ENCODE results near the gene PTBP3. TPM values are rescaled to one million over a fixed set of nuclear protein-coding genes. Genes with fewer than 3 reads are reported as not detected.

The PTBP3 gene
- total RNA-seq, 1 experiment from 2014 or later = 23.2 TPM

DNA sequence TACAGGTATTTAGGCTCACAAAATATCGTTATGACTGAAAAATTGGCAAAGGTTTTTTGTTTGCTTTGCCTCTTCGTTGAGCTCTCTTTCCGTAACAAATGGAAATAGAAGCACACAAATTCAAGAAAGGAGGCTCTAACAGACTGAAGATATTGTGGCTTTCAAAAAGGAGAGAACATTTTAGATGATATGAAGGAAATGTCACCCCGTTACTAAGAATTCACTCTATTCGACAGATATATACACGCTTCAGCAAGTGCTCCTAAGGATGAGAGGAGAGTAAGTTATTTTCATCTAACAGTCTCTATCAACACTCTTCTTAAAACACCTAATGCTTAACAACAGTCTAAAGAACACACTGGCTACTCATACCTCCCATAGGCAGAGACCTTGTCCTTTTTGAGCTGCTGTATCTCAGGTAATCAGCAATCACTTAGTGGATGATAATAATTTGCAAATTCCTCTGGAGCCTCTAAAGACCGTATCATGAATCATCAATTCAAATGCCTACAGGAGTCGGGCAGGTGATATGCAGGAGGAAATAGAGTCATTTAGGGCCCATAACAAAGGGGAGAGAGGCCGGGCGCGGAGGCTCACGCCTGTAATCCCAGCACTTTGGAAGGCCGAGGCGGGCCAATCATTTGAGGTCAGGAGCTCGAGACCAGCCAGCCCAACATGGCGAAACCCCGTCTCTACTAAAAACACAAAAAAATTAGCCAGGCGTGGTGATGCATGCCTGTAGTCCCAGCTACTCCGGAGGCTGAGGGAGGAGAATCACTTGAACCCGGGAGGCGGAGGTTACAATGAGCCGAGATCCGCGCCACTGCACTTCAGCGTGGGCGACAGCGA lies 45.1 kb upstream of the PTBP3 start:
- TF ChIP-seq EZH2phosphoT487 (IDR thresholded peaks at IDR 0.05; ENCODE audit: borderline replicate concordance, low read length) (no peak), EZH2 (IDR thresholded peaks at IDR 0.05; ENCODE audit: low read length, unreplicated experiment) (no peak)
- TF ChIP-seq, protein P1, sequence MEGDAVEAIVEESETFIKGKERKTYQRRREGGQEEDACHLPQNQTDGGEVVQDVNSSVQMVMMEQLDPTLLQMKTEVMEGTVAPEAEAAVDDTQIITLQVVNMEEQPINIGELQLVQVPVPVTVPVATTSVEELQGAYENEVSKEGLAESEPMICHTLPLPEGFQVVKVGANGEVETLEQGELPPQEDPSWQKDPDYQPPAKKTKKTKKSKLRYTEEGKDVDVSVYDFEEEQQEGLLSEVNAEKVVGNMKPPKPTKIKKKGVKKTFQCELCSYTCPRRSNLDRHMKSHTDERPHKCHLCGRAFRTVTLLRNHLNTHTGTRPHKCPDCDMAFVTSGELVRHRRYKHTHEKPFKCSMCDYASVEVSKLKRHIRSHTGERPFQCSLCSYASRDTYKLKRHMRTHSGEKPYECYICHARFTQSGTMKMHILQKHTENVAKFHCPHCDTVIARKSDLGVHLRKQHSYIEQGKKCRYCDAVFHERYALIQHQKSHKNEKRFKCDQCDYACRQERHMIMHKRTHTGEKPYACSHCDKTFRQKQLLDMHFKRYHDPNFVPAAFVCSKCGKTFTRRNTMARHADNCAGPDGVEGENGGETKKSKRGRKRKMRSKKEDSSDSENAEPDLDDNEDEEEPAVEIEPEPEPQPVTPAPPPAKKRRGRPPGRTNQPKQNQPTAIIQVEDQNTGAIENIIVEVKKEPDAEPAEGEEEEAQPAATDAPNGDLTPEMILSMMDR (conservative IDR thresholded peaks at IDR 0.05; ENCODE audit: low read depth, low read length) = no peak
- peak overlapping the region; percentile 89 for H3K4me2 ChIP-seq (ENCODE audit: low read length)
- no peaks in the 10 kb centered on the region for H3K36me3 ChIP-seq (ENCODE audit: low read depth, low read length)
- POLR2A ChIA-PET (ENCODE audit: unreplicated experiment) = interaction anchor here (0.6 kb wide), 1 partner anchor 117 kb away, joined by 18 read pairs; no protein-coding TSS in a partner anchor
- intact Hi-C loops (cut with micrococcal nuclease) = loop anchor here (2.0 kb wide), 1 partner anchor 32 kb away; no protein-coding TSS in a partner anchor
- H3K9ac ChIP-seq (ENCODE audit: low read length) = peak overlapping the region; percentile 88
- no peaks in the 10 kb centered on the region for H3K9me2 ChIP-seq (replicated peaks; ENCODE audit: low read length)
- CTCF ChIA-PET = interaction anchor here (0.6 kb wide), 1 partner anchor 18 kb away, joined by 3 read pairs; no protein-coding TSS in a partner anchor
- no peaks in the 10 kb centered on the region for H3K27me3 ChIP-seq (ENCODE audit: low read length)
- H3K9me3 ChIP-seq (ENCODE audit: low read length) = no peaks in the 10 kb centered on the region
- H2AFZ ChIP-seq (ENCODE audit: low read length) = peak overlapping the region; percentile 90
- peak overlapping the region; percentile 75 for H3K27ac ChIP-seq (ENCODE audit: low read length)
- ATAC-seq (peak; percentile 3; the same call in 1 of the 2 replicates), DNase-seq (peak; percentile 38)
- H3K79me2 ChIP-seq (ENCODE audit: low read length) = peaks cover 51% of the 10 kb centered on the region
- peaks cover 21% of the 10 kb centered on the region for H3K4me1 ChIP-seq (ENCODE audit: insufficient read depth, low read length)
- no peaks in the 10 kb centered on the region for H3F3A ChIP-seq (ENCODE audit: low read length, unreplicated experiment)
- no TSS peak for BruUV-seq (replicated peaks)
- H3K4me3 ChIP-seq (ENCODE audit: low read length) = peak overlapping the region; percentile 99
- 0 out of 2 replicates have a peak, but pooled peaks cover 3% of the 10 kb centered on the region for H4K20me1 ChIP-seq (ENCODE audit: low read length)

DNA sequence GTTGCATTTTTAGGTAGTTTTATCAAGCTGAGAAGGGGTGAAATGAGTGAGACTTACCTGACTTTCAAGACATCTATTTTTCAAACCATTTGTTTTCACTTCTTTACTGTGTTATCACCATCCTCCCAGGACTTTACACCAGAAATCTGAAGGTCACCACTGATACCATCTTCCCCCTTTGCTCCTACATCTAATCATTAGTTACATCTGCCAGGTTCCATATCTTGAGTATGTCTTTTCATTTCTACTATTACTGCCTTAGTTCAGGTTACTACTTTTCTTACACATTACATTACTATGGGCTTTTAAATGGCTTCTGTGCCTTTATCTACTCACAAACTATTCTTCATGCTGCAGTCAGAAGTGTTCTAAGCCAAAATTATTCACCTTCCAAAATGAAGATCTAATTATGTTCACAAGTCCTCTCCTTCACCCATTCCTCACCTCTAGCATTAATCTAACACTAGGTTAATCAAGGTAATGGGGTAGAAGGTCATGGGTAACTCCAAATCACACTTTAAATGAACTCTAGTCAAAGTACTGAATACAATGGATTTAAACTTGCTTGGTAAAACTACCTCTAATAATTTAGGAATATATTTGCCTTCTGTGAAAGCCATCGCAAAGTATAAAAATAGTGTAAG lies 44.4 kb upstream of the PTBP3 start:
- no TSS peak for BruUV-seq (replicated peaks)
- ChIA-PET CTCF (no interaction called here), POLR2A (ENCODE audit: unreplicated experiment) (no interaction called here)
- Histone ChIP-seq H3K4me3 (ENCODE audit: low read length) (peak overlapping the region; percentile 99), H3F3A (ENCODE audit: low read length, unreplicated experiment) (no peaks in the 10 kb centered on the region), H3K9me2 (replicated peaks; ENCODE audit: low read length) (no peaks in the 10 kb centered on the region), H3K4me1 (ENCODE audit: insufficient read depth, low read length) (peaks cover 21% of the 10 kb centered on the region), H2AFZ (ENCODE audit: low read length) (no peak overlapping the region), H3K9me3 (ENCODE audit: low read length) (no peaks in the 10 kb centered on the region), H3K79me2 (ENCODE audit: low read length) (peaks cover 43% of the 10 kb centered on the region), H3K36me3 (ENCODE audit: low read depth, low read length) (no peaks in the 10 kb centered on the region), H4K20me1 (ENCODE audit: low read length) (0 out of 2 replicates have a peak, but pooled peaks cover 3% of the 10 kb centered on the region), H3K27me3 (ENCODE audit: low read length) (no peaks in the 10 kb centered on the region), H3K4me2 (ENCODE audit: low read length) (peak overlapping the region; percentile 89), H3K27ac (ENCODE audit: low read length) (no peak overlapping the region), H3K9ac (ENCODE audit: low read length) (no peak overlapping the region)
- intact Hi-C loops (cut with micrococcal nuclease) = loop anchor here (2.0 kb wide), 1 partner anchor 33 kb away; no protein-coding TSS in a partner anchor
- no peak for DNase-seq
- ATAC-seq = no peak
- TF ChIP-seq EZH2phosphoT487 (IDR thresholded peaks at IDR 0.05; ENCODE audit: borderline replicate concordance, low read length) (no peak), EZH2 (IDR thresholded peaks at IDR 0.05; ENCODE audit: low read length, unreplicated experiment) (no peak)
- TF ChIP-seq, protein P1 (conservative IDR thresholded peaks at IDR 0.05; ENCODE audit: low read depth, low read length) = no peak

Data from PC-3 (cell line).